Measurements from ENCODE around the gene UBAP2. TPM values are rescaled to one million over a fixed set of nuclear protein-coding genes. Genes with fewer than 3 reads are reported as not detected.

Gene UBAP2
- total RNA-seq, 1 experiment from 2014 or later, result 62.5 TPM

- Histone ChIP-seq H3K27me3 (replicated peaks; ENCODE audit: insufficient read depth, low read depth, low read length, poor library complexity) (no peaks in the 10 kb centered on the region), H3K9me3 (ENCODE audit: low read depth, low read length, poor library complexity, severe bottlenecking) (no peaks in the 10 kb centered on the region), H3K4me1 (ENCODE audit: insufficient read depth, low read length, poor library complexity, severe bottlenecking) (peaks cover 20% of the 10 kb centered on the region), H3K27ac (ENCODE audit: low read depth, low read length, poor library complexity, severe bottlenecking) (no peak overlapping the region), H3K36me3 (ENCODE audit: insufficient read depth, low read length, poor library complexity, severe bottlenecking) (peaks cover 19% of the 10 kb centered on the region), H3K4me3 (ENCODE audit: low read depth, low read length, poor library complexity, severe bottlenecking) (no peak overlapping the region)
- DNase-seq (ENCODE audit: low spot score), result no peak
- TF ChIP-seq CTCF (conservative IDR thresholded peaks at IDR 0.05; ENCODE audit: low read depth, low read length), result no peak
- TF ChIP-seq EZH2 (IDR thresholded peaks at IDR 0.05; ENCODE audit: borderline replicate concordance, low read depth, low read length, poor library complexity, severe bottlenecking), result no peak
- POLR2A ChIA-PET (ENCODE audit: low non-redundant PET), result no interaction called here
- intact Hi-C loops (cut with micrococcal nuclease; ENCODE audit: unreplicated experiment), result no loop called here
- BruUV-seq (replicated peaks), result no TSS peak
- CTCF ChIA-PET, result no interaction called here
Measured at GRCh38 chr9:33906769-33907168, 141.9 kb downstream of the UBAP2 start.

- no peaks in the 10 kb centered on the region for H3K9me3 ChIP-seq (ENCODE audit: low read depth, low read length, poor library complexity, severe bottlenecking)
- peaks cover 14% of the 10 kb centered on the region for H3K4me1 ChIP-seq (ENCODE audit: insufficient read depth, low read length, poor library complexity, severe bottlenecking)
- ChIA-PET POLR2A (ENCODE audit: low non-redundant PET) (no interaction called here), CTCF (no interaction called here)
- DNase-seq (ENCODE audit: low spot score), result no peak
- H3K27me3 ChIP-seq (replicated peaks; ENCODE audit: insufficient read depth, low read depth, low read length, poor library complexity), result no peaks in the 10 kb centered on the region
- BruUV-seq (replicated peaks), result no TSS peak
- H3K27ac ChIP-seq (ENCODE audit: low read depth, low read length, poor library complexity, severe bottlenecking), result no peak overlapping the region
- H3K36me3 ChIP-seq (ENCODE audit: insufficient read depth, low read length, poor library complexity, severe bottlenecking), result peaks cover 33% of the 10 kb centered on the region
- H3K4me3 ChIP-seq (ENCODE audit: low read depth, low read length, poor library complexity, severe bottlenecking), result no peak overlapping the region
- TF ChIP-seq EZH2 (IDR thresholded peaks at IDR 0.05; ENCODE audit: borderline replicate concordance, low read depth, low read length, poor library complexity, severe bottlenecking) (no peak), CTCF (conservative IDR thresholded peaks at IDR 0.05; ENCODE audit: low read depth, low read length) (no peak)
- intact Hi-C loops (cut with micrococcal nuclease; ENCODE audit: unreplicated experiment), result no loop called here
Measured at GRCh38 chr9:33905137-33905536, 143.6 kb downstream of the UBAP2 start.

GRCh38 chr9:33903157-33903780 is 145.4 kb downstream of the UBAP2 start:
- H3K4me1 ChIP-seq (ENCODE audit: insufficient read depth, low read length, poor library complexity, severe bottlenecking), result peaks cover 14% of the 10 kb centered on the region
- no TSS peak for BruUV-seq (replicated peaks)
- H3K36me3 ChIP-seq (ENCODE audit: insufficient read depth, low read length, poor library complexity, severe bottlenecking), result peaks cover 34% of the 10 kb centered on the region
- no peak overlapping the region for H3K27ac ChIP-seq (ENCODE audit: low read depth, low read length, poor library complexity, severe bottlenecking)
- no peaks in the 10 kb centered on the region for H3K9me3 ChIP-seq (ENCODE audit: low read depth, low read length, poor library complexity, severe bottlenecking)
- no peaks in the 10 kb centered on the region for H3K27me3 ChIP-seq (replicated peaks; ENCODE audit: insufficient read depth, low read depth, low read length, poor library complexity)
- CTCF ChIA-PET, result no interaction called here
- no peak for TF ChIP-seq CTCF (conservative IDR thresholded peaks at IDR 0.05; ENCODE audit: low read depth, low read length)
- TF ChIP-seq EZH2 (IDR thresholded peaks at IDR 0.05; ENCODE audit: borderline replicate concordance, low read depth, low read length, poor library complexity, severe bottlenecking), result no peak
- DNase-seq (ENCODE audit: low spot score), result peak; percentile 33
- POLR2A ChIA-PET (ENCODE audit: low non-redundant PET), result no interaction called here
- H3K4me3 ChIP-seq (ENCODE audit: low read depth, low read length, poor library complexity, severe bottlenecking), result no peak overlapping the region
- intact Hi-C loops (cut with micrococcal nuclease; ENCODE audit: unreplicated experiment), result no loop called here
